Activated T-helper 1 cell treated with anti-CD3 and anti-CD28 coated beads, Interleukin-2, amount 50 U/mL, for 16 hours (primary cell): ENCODE results near the gene CPLX4.
"Not testable (repeated sequence)": the region's sequence is repeated elsewhere in the genome, so short reads cannot be mapped to it uniquely, and the experiment has no call there.

Experiments
- DNase-seq, 2 donors: peaks; one replicate each; pipeline ENCODE4 v3.0.0-alpha.2; 2020; ENCODE audit warnings: low read depth in 1 of 2, low spot score in 1 of 2

CPLX4 gene

GRCh38 chr18:59271606-59272220, 46.7 kb downstream of the CPLX4 start:
- no peak for DNase-seq

GRCh38 chr18:59270689-59271257, 47.7 kb downstream of the CPLX4 start:
- no peak for DNase-seq

GRCh38 chr18:59269563-59270119, 48.8 kb downstream of the CPLX4 start:
- no peak for DNase-seq

GRCh38 chr18:59268721-59269562, 49.5 kb downstream of the CPLX4 start:
- DNase-seq: no peak

GRCh38 chr18:59268127-59268720, 50.2 kb downstream of the CPLX4 start:
- no peak for DNase-seq

- no peak for DNase-seq
Observed at GRCh38 chr18:59267503-59268126, 50.8 kb downstream of the CPLX4 start.

GRCh38 chr18:59266886-59267502, 51.5 kb downstream of the CPLX4 start:
- DNase-seq: no peak

GRCh38 chr18:59266459-59266858, 52.0 kb downstream of the CPLX4 start:
- DNase-seq: no peak

GRCh38 chr18:59265974-59266369, 52.5 kb downstream of the CPLX4 start:
- DNase-seq: no peak

- no peak for DNase-seq
Observed at GRCh38 chr18:59265246-59265973, 53.0 kb downstream of the CPLX4 start.

GRCh38 chr18:59264651-59265245, 53.7 kb downstream of the CPLX4 start:
- no peak for DNase-seq

- no peak for DNase-seq
Observed at GRCh38 chr18:59264121-59264571, 54.3 kb downstream of the CPLX4 start.

- no peak for DNase-seq
Observed at GRCh38 chr18:59263661-59264060, 54.8 kb downstream of the CPLX4 start.

- not testable (repeated sequence) for DNase-seq
Observed at GRCh38 chr18:59262243-59262642, 56.2 kb downstream of the CPLX4 start.

- DNase-seq: not testable (repeated sequence)
Observed at GRCh38 chr18:59261842-59262241, 56.6 kb downstream of the CPLX4 start.

GRCh38 chr18:59255491-59255890, 63.0 kb downstream of the CPLX4 start:
- DNase-seq: not testable (repeated sequence)

GRCh38 chr18:59249199-59249774, 69.2 kb downstream of the CPLX4 start:
- no peak for DNase-seq

- DNase-seq: no peak
Observed at GRCh38 chr18:59246796-59247195, 71.7 kb downstream of the CPLX4 start.
